Erythroblast (primary cell): ENCODE data around the gene MAD2L2.

ENCODE experiments used
- DNase-seq, 2 experiments: peaks; one replicate each; lab custom pipeline; 2025; lab: John Stamatoyannopoulos, UW
- GATA1 ChIP-seq: IDR thresholded peaks from 2 replicates; pipeline ENCODE4 v1.6.1; 2011; ENCODE audit warnings: low read depth, mild to moderate bottlenecking, control low read depth, low read length, moderate library complexity
- POLR2A ChIP-seq: IDR thresholded peaks from 2 replicates; pipeline ENCODE4 v1.6.1; 2011; ENCODE audit warnings: mild to moderate bottlenecking, low read length

The MAD2L2 gene

DNA sequence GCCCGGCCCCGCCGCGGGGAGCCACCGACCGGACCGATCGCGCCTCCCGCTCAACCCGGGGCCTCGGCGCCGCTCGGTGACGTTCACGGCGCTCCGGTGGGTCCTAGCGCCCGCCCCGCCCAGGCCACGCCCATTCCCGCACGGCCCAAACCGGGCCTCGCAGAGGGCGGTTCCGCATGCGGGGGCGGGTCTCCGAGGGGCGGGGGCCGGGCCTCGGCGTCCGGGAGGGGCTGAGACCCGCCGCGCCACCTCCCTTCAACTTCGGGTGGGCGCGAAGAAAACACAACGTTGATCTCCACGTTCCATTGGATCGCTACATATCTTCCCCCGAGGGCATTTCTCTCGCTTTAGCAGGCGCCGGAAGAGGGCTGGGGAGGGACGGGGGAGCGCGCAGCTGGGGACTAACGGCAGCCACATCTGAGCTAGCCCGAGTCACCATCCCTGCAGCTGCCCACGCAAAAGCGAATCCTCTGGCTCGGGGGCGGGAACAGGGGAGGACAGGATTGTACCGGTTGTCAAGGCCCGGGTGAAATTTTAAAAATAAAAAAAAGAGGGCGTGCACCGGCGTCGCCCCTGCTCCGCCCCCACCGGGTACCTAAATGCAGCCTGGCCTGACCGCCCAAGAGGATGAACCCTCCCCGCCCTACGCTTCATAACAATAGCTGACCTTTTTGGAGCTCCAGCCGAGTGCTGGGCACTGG, at the start of gene MAD2L2:
MAD2L2 (minus strand) TSS at position 78 of the 701 bp plus-strand sequence. CDS start 547 bp downstream, outside the sequence.
- DNase-seq, result peak; percentile 90 to 93
- TF ChIP-seq POLR2A (peak; percentile 61), GATA1 (no peak)

DNA sequence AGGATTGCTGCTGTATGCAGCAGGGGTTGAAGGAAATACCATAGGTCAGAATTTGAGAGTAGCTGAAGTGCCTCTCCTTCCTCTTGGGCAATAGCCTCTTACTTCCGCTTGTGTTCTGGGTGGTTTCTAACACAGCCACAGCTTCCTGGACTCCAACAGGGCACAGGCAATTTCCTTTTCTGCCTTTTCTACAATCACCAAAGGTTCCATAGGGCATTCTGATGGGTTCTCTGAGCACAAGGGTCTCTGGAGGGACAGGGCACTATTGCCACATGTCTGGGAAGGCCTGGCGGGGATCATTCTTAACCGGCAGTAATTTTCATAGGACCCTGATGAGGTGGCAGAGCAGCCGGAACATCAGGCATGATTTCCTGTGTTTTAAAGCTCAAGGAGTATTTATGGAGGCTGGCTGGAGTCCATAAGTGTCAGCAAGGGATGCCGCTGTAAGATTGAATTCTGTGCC, 49.5 kb upstream of the MAD2L2 start:
- DNase-seq, result no peak
- no peak for TF ChIP-seq POLR2A
- no peak for TF ChIP-seq GATA1

DNA sequence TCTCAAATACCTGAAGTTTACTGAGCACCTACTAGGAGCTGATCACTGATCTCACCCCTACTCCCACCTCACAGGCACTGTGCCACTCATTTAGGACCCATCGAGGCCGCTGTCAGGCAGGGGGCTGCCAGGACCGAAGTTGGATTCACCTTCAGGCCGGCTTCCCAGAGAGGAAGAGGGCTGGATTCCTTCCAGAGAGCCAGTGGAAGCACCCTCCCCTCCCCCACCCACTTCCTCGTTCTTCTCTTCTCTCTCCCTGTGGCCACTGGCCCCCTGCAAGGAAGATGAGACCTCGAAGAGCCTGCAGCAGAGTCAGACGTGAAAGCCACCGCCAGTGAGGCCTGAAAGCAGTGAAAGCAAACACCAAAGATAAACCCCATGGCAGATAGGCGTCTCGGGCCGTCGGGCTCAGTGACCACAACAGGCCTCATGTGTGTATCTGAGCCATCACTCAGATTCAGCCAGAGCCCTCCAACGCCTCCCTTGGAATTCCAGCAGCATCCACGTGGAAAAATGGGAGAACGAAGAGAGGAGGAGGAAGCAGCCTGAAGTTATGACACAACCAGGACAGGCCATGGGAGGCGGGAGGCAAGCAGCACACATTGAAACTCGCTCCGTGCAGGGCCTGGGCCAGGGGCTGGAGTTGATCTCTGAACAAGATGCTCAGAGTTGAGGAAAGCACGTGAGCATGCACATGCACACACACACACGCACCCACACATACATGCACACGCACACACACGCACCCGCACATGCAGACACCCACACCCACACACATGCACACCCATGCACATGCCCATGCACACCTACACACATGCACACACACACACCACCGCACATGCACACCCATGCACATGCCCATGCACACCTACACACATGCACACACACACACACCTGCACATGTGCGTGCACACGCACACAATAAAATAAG, 48.8 kb upstream of the MAD2L2 start:
- no peak for TF ChIP-seq POLR2A
- no peak for TF ChIP-seq GATA1

DNA sequence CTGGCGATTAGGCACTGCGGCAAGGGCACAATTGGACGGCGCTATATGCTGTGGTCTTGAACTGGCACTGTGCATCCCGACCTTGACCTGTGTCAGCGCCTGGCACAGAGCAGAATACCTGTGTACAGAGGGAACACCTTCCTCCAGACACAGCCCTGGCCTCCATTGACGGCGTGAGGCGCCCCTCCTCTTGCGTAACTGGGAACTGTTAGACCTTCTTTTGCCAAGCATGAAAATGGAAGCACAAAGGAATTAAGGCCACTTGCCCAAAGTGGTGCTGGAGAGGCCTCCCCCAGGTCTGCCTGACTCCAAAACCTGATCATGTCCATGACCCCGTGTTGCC, 48.2 kb upstream of the MAD2L2 start:
- no peak for TF ChIP-seq POLR2A
- TF ChIP-seq GATA1, result no peak
- no peak for DNase-seq

More for the DNA sequence above, 48.8 kb upstream of the MAD2L2 start:
- no peak for DNase-seq

DNA sequence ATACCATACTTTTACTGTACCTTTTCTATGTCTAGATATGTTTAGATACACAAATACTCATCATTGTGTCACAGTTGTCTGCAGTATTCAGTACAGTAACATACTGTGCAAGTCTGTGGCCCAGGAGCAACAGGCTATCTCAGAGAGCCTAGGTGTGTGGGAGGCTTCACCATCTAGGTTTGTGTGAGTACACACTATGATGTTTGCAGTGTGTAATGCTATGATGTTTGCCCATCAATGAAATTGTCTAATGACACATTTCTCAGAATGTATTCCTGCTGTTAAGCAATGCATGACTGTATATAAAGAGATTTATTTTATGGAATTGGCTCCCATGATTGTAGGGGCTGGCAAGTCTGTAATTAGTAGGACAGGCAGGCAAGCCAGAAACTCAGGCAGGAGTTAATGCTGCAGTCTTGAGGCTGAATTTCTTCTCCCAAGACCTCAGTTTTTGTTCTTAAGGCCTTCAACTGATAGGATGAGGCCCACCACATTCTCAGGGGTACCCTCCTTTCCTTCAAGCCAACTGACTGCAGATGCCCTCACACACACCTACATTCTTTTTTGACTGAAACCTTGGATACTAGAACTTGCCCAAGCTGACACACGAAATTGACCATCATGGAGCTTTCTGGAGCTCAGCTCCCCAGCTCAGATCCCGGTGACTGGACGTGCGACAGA, 47.3 kb upstream of the MAD2L2 start:
- no peak for TF ChIP-seq GATA1
- TF ChIP-seq POLR2A, result no peak
- DNase-seq, result no peak

DNA sequence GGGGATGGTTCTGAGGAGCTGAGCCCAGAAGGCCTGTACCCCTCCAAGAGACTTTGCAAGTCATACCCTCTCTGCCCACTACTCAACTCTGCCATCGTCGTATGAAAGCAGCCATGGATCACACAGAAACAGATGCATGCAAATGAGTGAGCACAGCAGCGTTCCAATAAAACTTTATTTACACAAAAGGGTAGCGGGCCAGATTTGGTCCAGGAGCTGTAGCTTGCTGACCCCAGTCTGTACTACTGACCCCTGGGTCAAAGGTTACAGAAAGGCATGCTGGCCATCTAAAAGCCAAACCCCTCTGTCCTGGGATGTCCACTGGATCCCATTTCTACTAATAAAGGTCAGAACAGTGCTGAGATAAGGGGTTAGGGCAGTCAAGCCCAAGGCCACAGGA, 46.2 kb upstream of the MAD2L2 start:
- TF ChIP-seq POLR2A (no peak), GATA1 (no peak)

DNA sequence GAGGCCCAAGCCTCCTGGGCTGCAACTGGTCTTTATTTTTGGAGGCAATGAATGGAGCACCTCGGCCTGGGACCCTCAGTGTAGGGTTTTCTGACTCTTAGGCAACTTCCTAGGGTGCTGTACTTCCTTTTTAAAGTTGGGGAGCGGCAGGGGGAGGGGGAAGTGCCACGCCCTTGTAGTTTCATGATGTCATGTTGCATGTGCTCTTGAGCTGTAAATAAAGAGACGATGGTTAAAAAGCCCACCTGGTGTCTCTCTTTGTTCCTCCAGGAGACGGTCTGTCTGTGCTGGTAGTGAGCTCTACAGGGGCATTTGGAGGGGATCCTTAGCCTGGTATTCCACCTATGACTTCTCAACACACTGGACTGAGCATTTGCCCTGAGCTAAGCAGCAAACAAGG, 44.7 kb upstream of the MAD2L2 start:
- DNase-seq, result no peak
- TF ChIP-seq POLR2A (no peak), GATA1 (no peak)

More for the DNA sequence above, 46.2 kb upstream of the MAD2L2 start:
- DNase-seq, result no peak

DNA sequence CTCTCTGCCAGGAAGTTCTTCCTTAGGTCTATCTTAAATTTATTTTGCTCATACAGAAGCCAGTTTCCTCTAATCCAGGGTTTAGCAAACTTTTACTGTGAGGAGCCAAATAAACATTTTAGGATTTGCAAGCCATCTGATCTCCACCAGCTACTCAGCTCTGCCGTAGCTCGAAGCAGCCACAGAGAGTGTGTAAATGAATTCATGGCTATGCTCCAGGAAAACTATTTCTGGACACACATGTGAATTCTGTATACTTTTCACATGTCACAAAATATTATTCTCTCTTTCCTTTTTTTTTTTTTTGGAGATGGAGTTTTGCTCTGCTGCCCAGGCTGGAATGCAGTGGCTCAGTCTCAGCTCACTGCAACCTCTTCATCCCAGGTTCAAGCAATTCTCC, 41.6 kb upstream of the MAD2L2 start:
- no peak for DNase-seq
- TF ChIP-seq GATA1, result no peak
- no peak for TF ChIP-seq POLR2A

DNA sequence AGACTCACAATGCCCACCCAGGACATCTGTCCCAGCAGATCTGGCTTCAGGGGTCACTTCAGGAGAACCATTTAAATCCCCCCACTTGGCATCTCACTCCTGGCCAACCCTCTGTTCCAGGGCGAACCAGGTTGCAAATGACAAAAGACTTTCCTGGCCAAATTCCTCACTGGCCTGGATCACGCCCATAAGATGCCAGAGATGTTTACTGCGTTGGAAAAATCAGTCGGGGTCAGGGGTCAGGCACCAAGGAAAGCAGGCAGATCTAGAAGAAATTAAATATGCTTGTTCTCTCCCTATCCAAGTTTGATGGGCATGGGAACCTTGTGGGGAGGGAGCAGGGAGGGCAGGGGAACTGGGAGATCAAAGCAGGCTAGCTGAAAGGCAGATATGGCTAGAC, 40.4 kb upstream of the MAD2L2 start:
- TF ChIP-seq POLR2A (no peak), GATA1 (no peak)
- no peak for DNase-seq

DNA sequence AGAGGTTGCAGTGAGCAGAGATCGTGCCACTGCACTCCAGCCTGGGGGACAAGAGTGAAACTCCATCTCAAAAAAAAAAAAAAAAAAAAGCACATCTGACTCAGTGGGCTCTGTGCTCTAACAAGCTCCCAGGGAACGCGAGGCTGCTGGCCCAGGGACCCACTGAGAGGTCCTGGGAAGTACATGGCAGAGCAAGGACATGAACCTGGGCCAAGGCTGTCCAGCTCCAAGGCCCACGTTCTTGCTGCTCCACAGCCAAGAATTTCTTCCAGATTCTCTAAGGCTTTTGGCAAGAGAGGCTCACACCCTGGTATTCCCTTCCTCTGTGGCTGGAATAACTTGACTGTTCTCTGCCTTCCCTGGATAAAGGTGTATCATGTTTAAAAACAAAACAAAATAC, 39.6 kb upstream of the MAD2L2 start:
- TF ChIP-seq GATA1 (no peak), POLR2A (no peak)
- no peak for DNase-seq

DNA sequence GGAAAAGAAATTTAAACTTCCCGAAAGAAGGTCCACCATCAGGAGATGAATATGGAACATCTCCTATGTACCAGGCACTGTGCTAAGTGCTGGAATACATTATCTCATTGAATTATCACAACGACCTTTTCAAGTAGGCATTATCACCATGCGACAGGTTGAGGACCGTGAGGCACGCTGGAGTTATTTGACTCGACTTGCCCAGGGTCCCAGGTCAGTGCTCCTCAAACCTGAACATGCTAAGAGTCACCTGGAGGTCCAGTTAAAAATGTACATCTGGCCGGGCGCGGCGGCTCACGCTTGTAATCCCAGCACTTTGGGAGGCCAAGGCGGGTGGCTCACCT, 39.1 kb upstream of the MAD2L2 start:
- TF ChIP-seq GATA1 (no peak), POLR2A (no peak)
- no peak for DNase-seq

DNA sequence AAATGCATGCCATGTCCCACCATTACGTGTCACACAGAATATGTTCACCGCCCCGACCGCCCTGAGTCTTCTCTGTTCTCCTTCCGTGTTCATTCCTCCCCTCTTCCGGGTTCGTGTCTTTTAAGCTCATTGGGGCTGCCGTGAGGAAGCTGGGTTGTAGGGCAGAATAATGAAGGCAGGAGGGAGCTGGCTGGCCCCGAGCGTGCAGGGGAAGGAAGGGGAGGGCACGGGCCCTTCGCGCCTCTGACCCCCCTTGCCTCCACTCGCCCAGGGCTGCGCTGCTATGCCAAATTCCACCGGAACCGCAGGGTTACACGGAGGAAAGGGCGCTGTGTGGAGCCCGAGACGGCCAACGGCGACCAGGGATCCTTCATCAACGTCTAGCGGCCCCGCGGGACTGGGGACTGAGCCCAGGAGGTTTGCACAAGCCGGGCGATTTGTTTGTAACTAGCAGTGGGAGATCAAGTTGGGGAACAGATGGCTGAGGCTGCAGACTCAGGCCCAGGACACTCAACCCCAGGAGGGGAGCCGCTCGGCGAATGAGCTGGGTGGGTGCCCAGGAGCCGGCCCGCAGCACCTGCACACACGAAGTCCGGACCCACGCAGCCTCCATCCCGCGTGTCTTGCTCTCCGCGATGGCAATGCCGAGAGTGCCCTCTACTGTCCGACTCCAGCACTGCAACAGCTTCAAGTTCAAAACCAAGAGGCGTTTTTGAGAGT, 38.5 kb upstream of the MAD2L2 start:
- TF ChIP-seq GATA1 (no peak), POLR2A (no peak)
- DNase-seq, result peak; percentile 74 to 86

DNA sequence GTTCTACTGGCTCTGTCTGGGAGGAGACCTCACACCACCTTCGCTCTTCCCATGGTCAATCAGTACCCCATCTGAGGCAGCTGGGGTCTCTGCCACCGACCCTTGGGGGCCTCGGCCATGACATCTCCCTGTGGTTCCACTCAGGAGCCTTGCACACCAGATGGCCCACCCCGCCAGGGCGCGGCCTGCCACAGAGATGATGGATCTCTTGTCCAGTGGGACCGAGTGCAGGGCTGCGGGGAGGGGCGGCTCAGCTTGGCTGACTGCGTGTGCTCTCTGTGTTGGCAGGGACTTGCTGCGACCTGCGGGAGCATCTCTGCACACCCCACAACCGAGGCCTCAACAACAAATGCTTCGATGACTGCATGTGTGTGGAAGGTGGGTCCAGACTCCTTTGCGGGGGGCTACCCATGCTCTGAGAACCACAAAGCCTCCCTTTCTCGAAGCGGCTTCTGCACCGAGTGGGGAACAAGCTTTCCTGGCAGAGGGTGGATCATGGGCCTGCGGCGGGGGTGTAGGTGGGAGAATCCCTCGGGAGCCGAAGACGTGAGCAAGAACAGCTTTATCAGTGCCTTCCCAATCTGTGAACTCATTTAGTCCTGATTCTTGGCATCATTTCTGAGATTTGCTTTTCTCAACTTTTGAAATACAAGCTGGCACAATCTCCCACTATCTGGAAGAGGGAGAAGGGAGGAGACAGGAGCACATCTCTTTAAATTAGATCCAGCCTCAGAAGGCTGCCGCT, 34.1 kb upstream of the MAD2L2 start:
- no peak for DNase-seq
- no peak for TF ChIP-seq POLR2A
- no peak for TF ChIP-seq GATA1
